ENCODE results near the gene NPIPA8.
"Not testable (repeated sequence)": the region's sequence is repeated elsewhere in the genome, so short reads cannot be mapped to it uniquely, and the experiment has no call there.

DNA sequence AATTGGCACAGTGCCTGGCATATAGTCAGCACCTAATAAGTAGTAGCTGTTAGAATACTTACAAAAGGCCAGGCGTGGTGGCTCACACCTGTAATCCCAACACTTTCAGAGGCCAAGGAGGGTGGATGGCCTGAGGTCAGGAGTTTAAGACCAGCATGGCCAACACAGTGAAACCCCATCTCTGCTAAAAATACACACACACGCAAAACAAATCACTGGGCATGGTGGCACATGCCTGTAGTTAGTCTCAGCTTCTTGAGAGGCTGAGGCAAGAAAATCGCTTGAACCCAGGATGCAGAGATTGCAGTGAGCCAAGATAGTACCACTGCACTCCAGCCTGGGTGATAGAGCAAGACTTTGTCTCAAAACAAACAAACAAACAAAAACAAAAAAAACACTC lies 29.3 kb downstream of the NPIPA8 start:
- TF ChIP-seq, protein P1, sequence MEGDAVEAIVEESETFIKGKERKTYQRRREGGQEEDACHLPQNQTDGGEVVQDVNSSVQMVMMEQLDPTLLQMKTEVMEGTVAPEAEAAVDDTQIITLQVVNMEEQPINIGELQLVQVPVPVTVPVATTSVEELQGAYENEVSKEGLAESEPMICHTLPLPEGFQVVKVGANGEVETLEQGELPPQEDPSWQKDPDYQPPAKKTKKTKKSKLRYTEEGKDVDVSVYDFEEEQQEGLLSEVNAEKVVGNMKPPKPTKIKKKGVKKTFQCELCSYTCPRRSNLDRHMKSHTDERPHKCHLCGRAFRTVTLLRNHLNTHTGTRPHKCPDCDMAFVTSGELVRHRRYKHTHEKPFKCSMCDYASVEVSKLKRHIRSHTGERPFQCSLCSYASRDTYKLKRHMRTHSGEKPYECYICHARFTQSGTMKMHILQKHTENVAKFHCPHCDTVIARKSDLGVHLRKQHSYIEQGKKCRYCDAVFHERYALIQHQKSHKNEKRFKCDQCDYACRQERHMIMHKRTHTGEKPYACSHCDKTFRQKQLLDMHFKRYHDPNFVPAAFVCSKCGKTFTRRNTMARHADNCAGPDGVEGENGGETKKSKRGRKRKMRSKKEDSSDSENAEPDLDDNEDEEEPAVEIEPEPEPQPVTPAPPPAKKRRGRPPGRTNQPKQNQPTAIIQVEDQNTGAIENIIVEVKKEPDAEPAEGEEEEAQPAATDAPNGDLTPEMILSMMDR (IDR thresholded peaks at IDR 0.05): not testable (repeated sequence)
- not testable (repeated sequence) for TF ChIP-seq POLR2A, EP300 (IDR thresholded peaks at IDR 0.05)

Data from tibial nerve (tissue), 4 donors.